Breast epithelium (tissue), 4 donors: Measurements from ENCODE around the gene PLEKHG1. TPM values are rescaled to one million over a fixed set of nuclear protein-coding genes. Genes with fewer than 3 reads are reported as not detected.

Source experiments
- DNase-seq, 2 donors: peaks; one replicate each; pipeline ENCODE4 v3.0.0-alpha.2; 2019; ENCODE audit warnings: low spot score in 2 of 2
- H3K27ac ChIP-seq, 2 donors: fragments of 200-600 bp; sonication (generic) in 1 of 2; one replicate each; pipeline ENCODE4 v1.5.1; 2016 to 2019; ENCODE audit warnings: mild to moderate bottlenecking in 1 of 2
- H3K27me3 ChIP-seq, 2 donors: fragments of 200-600 bp; sonication (generic) in 1 of 2; one replicate each; pipeline versions ENCODE4 v1.5.1 to v1.6.0; 2017 to 2019; ENCODE audit warnings: control low read depth in 1 of 2, mild to moderate bottlenecking in 1 of 2
- H3K36me3 ChIP-seq: fragments of 200-600 bp; one replicate; pipeline ENCODE4 v1.5.1; 2019
- H3K4me1 ChIP-seq, 2 donors: fragments of 200-600 bp; sonication (generic); one replicate each; pipeline ENCODE4 v1.5.1; 2016 to 2019; ENCODE audit warnings: control low read depth in 1 of 2
- H3K4me3 ChIP-seq, 3 donors: fragments of 200-600 bp; sonication (generic); 1 replicate in 2 of 3; 2 replicates in 1 of 3; pipeline ENCODE4 v1.5.1; 2016 to 2019; ENCODE audit warnings: mild to moderate bottlenecking in 3 of 3, moderate library complexity in 2 of 3
- H3K9me3 ChIP-seq, 2 donors: fragments of 200-600 bp; sonication (generic) in 1 of 2; one replicate each; pipeline ENCODE4 v1.5.1; 2016 to 2019; ENCODE audit warnings: control low read depth in 1 of 2
- CTCF ChIP-seq, 3 donors: fragments of 450-650 bp; IDR thresholded peaks; one replicate each; pipeline ENCODE4 v1.5.1; 2016 to 2017; ENCODE audit warnings: antibody characterized with exemption in 3 of 3, mild to moderate bottlenecking in 3 of 3, moderate library complexity in 3 of 3
- POLR2A ChIP-seq: fragments of 450-650 bp; IDR thresholded peaks from one replicate; pipeline ENCODE4 v1.6.1; 2016; ENCODE audit warnings: antibody characterized with exemption, mild to moderate bottlenecking, moderate library complexity
- POLR2AphosphoS5 ChIP-seq, 3 donors: sonication (generic); formaldehyde crosslinking; IDR thresholded peaks; one replicate each; pipeline ENCODE4 v1.6.1; 2017; ENCODE audit warnings: antibody characterized with exemption in 3 of 3
- intact Hi-C: fragments of 100-400 bp; cut with DNase I; formaldehyde crosslinking; loops from one replicate; pipeline ENCODE4 v1.15.1; 2023; ENCODE audit warnings: low total_unique reads
- total RNA-seq, 3 donors: library from RNA; depleted of rRNA; stranded (reverse); fragments of >200 nt; gene quantifications; one replicate each; pipeline ENCODE4 v1.1.0, GENCODE V29; 2016

Gene PLEKHG1
- total RNA-seq, 3 donors from 2014 or later = 26.4 to 77.0 (median 40.2) TPM

- H3K4me1 ChIP-seq = no peaks in the 10 kb centered on the region
- peak overlapping the region in 1 of 2 donors; percentile 57 for H3K27ac ChIP-seq
- intact Hi-C loops = no loop called here
- H3K4me3 ChIP-seq = no peak overlapping the region
- no peaks in the 10 kb centered on the region for H3K27me3 ChIP-seq
- H3K36me3 ChIP-seq = no peaks in the 10 kb centered on the region
- TF ChIP-seq POLR2AphosphoS5 (IDR thresholded peaks at IDR 0.05) = no peak
- TF ChIP-seq CTCF (IDR thresholded peaks at IDR 0.05) = no peak
- TF ChIP-seq POLR2A = no peak
- H3K9me3 ChIP-seq = no peaks in the 10 kb centered on the region
- no peak for DNase-seq
These were observed 20.6 kb downstream of the PLEKHG1 start for GRCh38 chr6:150620244-150620643.

DNA sequence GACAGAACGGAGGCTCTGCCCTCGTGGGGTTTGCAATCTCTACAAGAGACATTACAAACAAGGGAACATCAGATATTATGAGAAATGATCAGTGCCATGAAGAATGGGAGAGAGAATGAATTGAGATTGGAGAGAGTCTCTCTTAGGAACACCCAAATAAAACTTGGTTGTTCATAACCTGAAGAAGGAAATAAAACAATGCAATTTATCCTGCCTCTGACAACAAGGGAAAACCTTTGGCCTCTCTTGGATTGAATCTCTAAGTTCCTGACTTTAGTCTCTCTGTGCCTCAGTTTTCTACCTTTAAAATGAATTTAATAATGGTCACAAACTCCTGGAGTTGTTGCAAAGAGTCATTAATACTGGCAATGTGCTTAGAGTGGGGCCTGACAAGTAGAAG is 21.1 kb downstream of the PLEKHG1 start:
- no peaks in the 10 kb centered on the region for H3K4me1 ChIP-seq
- TF ChIP-seq CTCF (IDR thresholded peaks at IDR 0.05) (no peak), POLR2A (no peak), POLR2AphosphoS5 (IDR thresholded peaks at IDR 0.05) (no peak)
- intact Hi-C loops = no loop called here
- no peak overlapping the region for H3K4me3 ChIP-seq
- H3K27me3 ChIP-seq = no peaks in the 10 kb centered on the region
- H3K27ac ChIP-seq = no peak overlapping the region
- DNase-seq = no peak
- H3K9me3 ChIP-seq = no peaks in the 10 kb centered on the region
- no peaks in the 10 kb centered on the region for H3K36me3 ChIP-seq

- intact Hi-C loops = no loop called here
- no peak overlapping the region for H3K27ac ChIP-seq
- no peak overlapping the region for H3K4me3 ChIP-seq
- H3K27me3 ChIP-seq = no peaks in the 10 kb centered on the region
- no peaks in the 10 kb centered on the region for H3K9me3 ChIP-seq
- no peak for DNase-seq
- no peak for TF ChIP-seq POLR2AphosphoS5 (IDR thresholded peaks at IDR 0.05)
- no peak for TF ChIP-seq CTCF (IDR thresholded peaks at IDR 0.05)
- no peak for TF ChIP-seq POLR2A
- no peaks in the 10 kb centered on the region for H3K4me1 ChIP-seq
- no peaks in the 10 kb centered on the region for H3K36me3 ChIP-seq
These were observed 22.8 kb downstream of the PLEKHG1 start for GRCh38 chr6:150622476-150622875.

DNA sequence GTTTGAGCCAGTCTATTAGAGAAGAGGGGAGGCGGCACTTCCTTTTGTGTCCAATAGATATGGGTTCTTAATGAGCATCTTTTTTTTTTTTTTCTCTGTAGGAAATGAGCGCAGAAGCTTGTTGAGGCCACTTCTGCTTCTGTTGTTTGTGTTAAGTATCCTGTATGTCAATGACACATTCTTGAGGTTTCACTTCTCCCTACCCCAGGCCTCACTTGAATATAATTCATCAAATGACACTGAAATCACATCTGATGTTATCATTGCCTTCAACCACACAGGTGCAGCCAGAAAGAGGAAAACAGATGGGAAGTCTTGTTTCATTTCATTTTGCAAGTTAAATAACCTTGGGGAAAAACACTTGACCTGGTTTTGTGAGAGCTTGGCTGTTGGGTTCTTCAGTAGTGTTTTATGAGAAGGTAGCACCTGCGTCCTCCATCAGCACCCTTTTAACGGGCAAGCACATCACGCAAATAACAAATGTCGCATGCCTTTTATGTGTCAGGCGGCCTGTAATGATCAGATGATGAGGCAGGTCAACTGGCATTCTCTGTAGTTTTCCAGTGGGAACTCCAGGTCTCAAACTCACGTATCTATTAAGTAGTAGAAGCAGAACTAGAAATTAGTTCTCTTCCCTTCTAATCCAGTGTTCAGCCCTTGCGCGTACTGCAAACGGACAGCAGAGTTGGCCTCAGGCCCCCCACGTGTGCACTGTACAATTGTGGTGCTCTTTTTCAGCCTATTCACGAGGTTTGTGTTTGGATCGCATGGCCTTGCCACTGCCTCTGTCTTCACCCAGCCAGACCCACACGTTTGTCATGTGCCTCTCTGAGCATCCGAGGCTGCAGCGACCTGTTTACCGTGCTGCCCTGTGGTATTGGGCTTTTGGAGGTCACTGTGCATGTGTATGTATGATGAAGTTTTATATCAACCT is 23.5 kb downstream of the PLEKHG1 start:
- Histone ChIP-seq H3K27ac (no peak overlapping the region), H3K9me3 (no peaks in the 10 kb centered on the region), H3K36me3 (no peaks in the 10 kb centered on the region), H3K27me3 (no peaks in the 10 kb centered on the region), H3K4me3 (no peak overlapping the region), H3K4me1 (no peaks in the 10 kb centered on the region)
- DNase-seq = no peak
- intact Hi-C loops = no loop called here
- TF ChIP-seq POLR2A (no peak), CTCF (IDR thresholded peaks at IDR 0.05) (no peak), POLR2AphosphoS5 (IDR thresholded peaks at IDR 0.05) (no peak)

GRCh38 chr6:150624191-150624590 is 24.5 kb downstream of the PLEKHG1 start:
- Histone ChIP-seq H3K27me3 (no peaks in the 10 kb centered on the region), H3K4me3 (no peak overlapping the region), H3K4me1 (no peaks in the 10 kb centered on the region), H3K9me3 (no peaks in the 10 kb centered on the region), H3K36me3 (no peaks in the 10 kb centered on the region), H3K27ac (no peak overlapping the region)
- DNase-seq = no peak
- TF ChIP-seq CTCF (IDR thresholded peaks at IDR 0.05) = no peak
- no peak for TF ChIP-seq POLR2AphosphoS5 (IDR thresholded peaks at IDR 0.05)
- no peak for TF ChIP-seq POLR2A
- intact Hi-C loops = no loop called here
